Measurements from ENCODE around the gene DDX54. TPM values are rescaled to one million over a fixed set of nuclear protein-coding genes. Genes with fewer than 3 reads are reported as not detected.
"Not testable (repeated sequence)": the region's sequence is repeated elsewhere in the genome, so short reads cannot be mapped to it uniquely, and the experiment has no call there.

Gene DDX54
- total RNA-seq, 2 donors from 2014 or later = 35.1 to 38.0 TPM

- Histone ChIP-seq H3K4me1 (no peaks in the 10 kb centered on the region), H3K4me3 (no peak overlapping the region), H3K36me3 (no peaks in the 10 kb centered on the region), H3K9me3 (peaks cover 0 to 10% of the 10 kb centered on the region in 2 donors), H3K27ac (no peak overlapping the region), H3K27me3 (no peaks in the 10 kb centered on the region)
- DNase-seq (ENCODE audit: low spot score) = no peak
- no peak for TF ChIP-seq CTCF (IDR thresholded peaks at IDR 0.05)
Observed at GRCh38 chr12:113127791-113128199, 57.5 kb downstream of the DDX54 start.

GRCh38 chr12:113120670-113121370, 64.5 kb downstream of the DDX54 start:
- Histone ChIP-seq H3K4me1 (no peaks in the 10 kb centered on the region), H3K27ac (no peak overlapping the region), H3K9me3 (peaks cover 0 to 15% of the 10 kb centered on the region in 2 donors), H3K36me3 (no peaks in the 10 kb centered on the region), H3K27me3 (no peaks in the 10 kb centered on the region), H3K4me3 (no peak overlapping the region)
- DNase-seq (ENCODE audit: low spot score) = no peak
- no peak for TF ChIP-seq CTCF (IDR thresholded peaks at IDR 0.05)

- no peaks in the 10 kb centered on the region for H3K36me3 ChIP-seq
- H3K27me3 ChIP-seq = no peaks in the 10 kb centered on the region
Observed at GRCh38 chr12:113119980-113120669, 65.2 kb downstream of the DDX54 start.

GRCh38 chr12:113118142-113118541, 67.1 kb downstream of the DDX54 start:
- no peak overlapping the region for H3K27ac ChIP-seq
- no peaks in the 10 kb centered on the region for H3K36me3 ChIP-seq
- TF ChIP-seq CTCF (IDR thresholded peaks at IDR 0.05) = no peak
- H3K4me3 ChIP-seq = no peak overlapping the region
- no peaks in the 10 kb centered on the region for H3K4me1 ChIP-seq
- H3K9me3 ChIP-seq = peaks cover 0 to 9% of the 10 kb centered on the region in 2 donors
- no peaks in the 10 kb centered on the region for H3K27me3 ChIP-seq
- DNase-seq (ENCODE audit: low spot score) = no peak

More at GRCh38 chr12:113119980-113120669, 65.2 kb downstream of the DDX54 start:
- H3K27ac ChIP-seq = no peak overlapping the region
- no peak for DNase-seq (ENCODE audit: low spot score)
- no peak for TF ChIP-seq CTCF (IDR thresholded peaks at IDR 0.05)
- peaks cover 0 to 15% of the 10 kb centered on the region in 2 donors for H3K9me3 ChIP-seq
- H3K4me3 ChIP-seq = no peak overlapping the region
- H3K4me1 ChIP-seq = no peaks in the 10 kb centered on the region

- not testable (repeated sequence) for H3K4me1 ChIP-seq; H3K9me3 ChIP-seq; H3K27me3 ChIP-seq; H3K36me3 ChIP-seq; H3K27ac ChIP-seq; DNase-seq (ENCODE audit: low spot score); H3K4me3 ChIP-seq
Observed at GRCh38 chr12:113117684-113118083, 67.6 kb downstream of the DDX54 start.

GRCh38 chr12:113116875-113117274, 68.4 kb downstream of the DDX54 start:
- Histone ChIP-seq H3K27ac (no peak overlapping the region), H3K27me3 (no peaks in the 10 kb centered on the region), H3K36me3 (no peaks in the 10 kb centered on the region), H3K4me1 (no peaks in the 10 kb centered on the region), H3K9me3 (no peaks in the 10 kb centered on the region), H3K4me3 (no peak overlapping the region)
- TF ChIP-seq CTCF (IDR thresholded peaks at IDR 0.05) = no peak
- no peak for DNase-seq (ENCODE audit: low spot score)
